Thyroid gland (tissue), 4 donors: Measurements from ENCODE around the gene PPP5C. TPM values are rescaled to one million over a fixed set of nuclear protein-coding genes. Genes with fewer than 3 reads are reported as not detected.

ENCODE experiments used
- DNase-seq, 2 donors: peaks; one replicate each; pipeline ENCODE4 v3.0.0-alpha.2; 2019
- H3K27ac ChIP-seq, 3 donors: fragments of 200-600 bp; sonication (generic); 1 replicate in 2 of 3; 2 replicates in 1 of 3; pipeline ENCODE4 v1.5.1; 2016 to 2019; ENCODE audit warnings: mild to moderate bottlenecking in 1 of 3, moderate library complexity in 1 of 3
- H3K27me3 ChIP-seq: fragments of 200-600 bp; sonication (generic); one replicate; pipeline ENCODE4 v1.5.1; 2019
- H3K36me3 ChIP-seq, 2 donors: fragments of 200-600 bp; sonication (generic); one replicate each; pipeline ENCODE4 v1.5.1; 2016 to 2019
- H3K4me1 ChIP-seq, 2 donors: fragments of 200-600 bp; sonication (generic); one replicate each; pipeline ENCODE4 v1.5.1; 2017 to 2019
- H3K4me3 ChIP-seq, 3 donors: fragments of 200-600 bp; sonication (generic); replicated peaks in 1 of 3; 1 replicate in 2 of 3; 2 replicates in 1 of 3; pipeline ENCODE4 v1.5.1; 2016; ENCODE audit warnings: mild to moderate bottlenecking in 1 of 3
- H3K9me3 ChIP-seq: fragments of 200-600 bp; sonication (generic); one replicate; pipeline ENCODE4 v1.5.1; 2017
- CTCF ChIP-seq, 6 experiments: fragments of 200-600 bp in 3 of 6; fragments of 450-650 bp in 3 of 6; sonication (generic) in 3 of 6; IDR thresholded peaks; one replicate each; pipeline ENCODE4 v1.5.1; 2016 to 2019; ENCODE audit warnings: antibody characterized with exemption in 6 of 6, mild to moderate bottlenecking in 2 of 6, inconsistent platforms in 1 of 6, moderate library complexity in 1 of 6
- POLR2A ChIP-seq, 2 donors: fragments of 450-650 bp; IDR thresholded peaks; one replicate each; pipeline ENCODE4 v1.6.1; 2017; ENCODE audit warnings: antibody characterized with exemption in 2 of 2, mild to moderate bottlenecking in 2 of 2, moderate library complexity in 1 of 2
- WGBS, 2 donors: methylation state at CpG; one replicate each; pipeline ENCODE4 v1.1.5; 2017; 5-methylcytosine and 5-hydroxymethylcytosine counted together
- intact Hi-C: fragments of 100-400 bp; cut with DNase I; formaldehyde crosslinking; loops from one replicate; pipeline ENCODE4 v1.15.1; 2023
- total RNA-seq, 4 donors: library from RNA; depleted of rRNA; stranded (reverse); fragments of >200 nt; gene quantifications; one replicate each; pipeline ENCODE4 v1.2.3, GENCODE V29; 2016

The PPP5C gene
- total RNA-seq, 4 donors from 2014 or later, result 63.3 to 112 (median 80.7) TPM

DNA sequence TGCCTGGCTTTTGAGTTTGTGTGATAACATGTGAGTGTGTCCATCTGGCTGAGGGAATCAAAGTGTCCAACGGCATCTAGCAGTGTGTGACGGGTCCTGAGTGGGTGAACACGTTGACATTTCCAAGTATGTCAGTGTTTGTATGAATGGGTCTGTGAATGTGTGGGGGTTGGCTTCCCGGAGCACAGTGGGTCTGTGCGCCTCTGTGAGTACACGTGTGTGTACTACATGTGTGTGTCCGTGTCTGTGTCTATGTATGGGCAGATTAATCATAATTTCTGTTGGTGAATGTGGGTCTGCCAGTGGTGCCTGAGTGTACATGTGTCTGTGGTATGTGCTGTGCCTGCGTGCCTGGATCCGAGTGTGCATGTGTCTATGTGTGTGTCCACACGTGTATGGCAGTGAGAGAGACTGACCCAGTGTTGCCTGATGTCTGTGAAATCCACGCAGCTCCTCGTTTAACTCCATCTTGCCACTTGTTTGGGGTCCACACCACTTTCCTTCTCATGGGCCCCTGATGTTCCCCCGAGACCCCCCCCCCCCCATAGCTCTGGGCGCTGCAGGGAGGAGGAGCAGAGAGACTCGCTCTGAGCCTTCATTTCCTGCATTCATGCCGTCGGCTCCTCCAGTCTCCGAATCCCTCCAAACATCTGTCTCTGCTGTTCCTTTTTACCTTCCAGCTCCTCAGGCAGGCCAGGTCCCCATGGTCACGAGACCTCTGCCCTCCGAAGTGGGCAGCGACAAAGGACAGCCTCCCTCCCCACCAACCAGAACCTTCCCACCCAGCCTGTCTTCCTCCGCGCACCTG lies 61.2 kb downstream of the PPP5C start:
- intact Hi-C loops, result no loop called here
- H3K27me3 ChIP-seq, result no peaks in the 10 kb centered on the region
- H3K4me3 ChIP-seq, result no peak overlapping the region
- no peaks in the 10 kb centered on the region for H3K9me3 ChIP-seq
- H3K36me3 ChIP-seq, result no peaks in the 10 kb centered on the region
- WGBS, 2 donors, result 31 to 32% methylated on average over 22 to 23 of the region's 23 CpGs
- H3K27ac ChIP-seq, result peak overlapping the region; percentile 9 to 61 (median 25)
- H3K4me1 ChIP-seq, result peaks cover 31 to 40% of the 10 kb centered on the region in 2 donors
- TF ChIP-seq CTCF (IDR thresholded peaks at IDR 0.05) (no peak), POLR2A (IDR thresholded peaks at IDR 0.05) (no peak)
- no peak for DNase-seq

GRCh38 chr19:46408664-46409039 lies 61.8 kb downstream of the PPP5C start:
- intact Hi-C loops, result no loop called here
- no peak overlapping the region for H3K4me3 ChIP-seq
- no peaks in the 10 kb centered on the region for H3K9me3 ChIP-seq
- H3K36me3 ChIP-seq, result no peaks in the 10 kb centered on the region
- H3K4me1 ChIP-seq, result peaks cover 32 to 42% of the 10 kb centered on the region in 2 donors
- no peak for TF ChIP-seq CTCF (IDR thresholded peaks at IDR 0.05)
- 0 to 8% methylated on average over 10 to 11 of the region's 11 CpGs for WGBS, 2 donors
- DNase-seq, result peak; percentile 93
- H3K27me3 ChIP-seq, result no peaks in the 10 kb centered on the region
- peak overlapping the region; percentile 9 to 61 (median 25) for H3K27ac ChIP-seq

DNA sequence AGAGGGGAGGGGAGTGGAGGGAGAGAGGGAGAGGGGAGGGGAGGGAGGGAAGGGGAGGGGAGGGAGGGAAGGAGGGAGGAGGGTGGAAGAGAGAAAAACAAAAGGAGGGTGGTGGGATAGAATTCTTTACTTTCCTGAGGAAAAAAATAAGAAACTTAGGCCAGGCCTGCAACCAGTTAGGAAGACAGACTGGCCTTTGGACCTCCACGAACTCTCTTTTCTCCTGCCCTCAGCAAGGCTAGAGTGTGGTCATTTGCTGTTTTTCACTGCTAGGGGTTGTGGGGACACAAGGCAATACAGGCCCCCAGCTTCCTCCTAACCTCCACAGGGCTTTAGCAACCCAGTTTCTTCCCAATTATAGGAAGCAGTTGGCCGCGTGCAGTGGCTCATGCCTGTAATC lies 62.3 kb downstream of the PPP5C start:
- 75 to 91% methylated on average over 3 of the region's 3 CpGs for WGBS, 2 donors
- Histone ChIP-seq H3K9me3 (no peaks in the 10 kb centered on the region), H3K4me3 (no peak overlapping the region), H3K27ac (peak overlapping the region; percentile 25 to 62 (median 61)), H3K4me1 (peaks cover 36 to 40% of the 10 kb centered on the region in 2 donors), H3K36me3 (no peaks in the 10 kb centered on the region), H3K27me3 (no peaks in the 10 kb centered on the region)
- DNase-seq, result no peak
- intact Hi-C loops, result no loop called here
- TF ChIP-seq POLR2A (IDR thresholded peaks at IDR 0.05) (no peak), CTCF (IDR thresholded peaks at IDR 0.05) (no peak)

DNA sequence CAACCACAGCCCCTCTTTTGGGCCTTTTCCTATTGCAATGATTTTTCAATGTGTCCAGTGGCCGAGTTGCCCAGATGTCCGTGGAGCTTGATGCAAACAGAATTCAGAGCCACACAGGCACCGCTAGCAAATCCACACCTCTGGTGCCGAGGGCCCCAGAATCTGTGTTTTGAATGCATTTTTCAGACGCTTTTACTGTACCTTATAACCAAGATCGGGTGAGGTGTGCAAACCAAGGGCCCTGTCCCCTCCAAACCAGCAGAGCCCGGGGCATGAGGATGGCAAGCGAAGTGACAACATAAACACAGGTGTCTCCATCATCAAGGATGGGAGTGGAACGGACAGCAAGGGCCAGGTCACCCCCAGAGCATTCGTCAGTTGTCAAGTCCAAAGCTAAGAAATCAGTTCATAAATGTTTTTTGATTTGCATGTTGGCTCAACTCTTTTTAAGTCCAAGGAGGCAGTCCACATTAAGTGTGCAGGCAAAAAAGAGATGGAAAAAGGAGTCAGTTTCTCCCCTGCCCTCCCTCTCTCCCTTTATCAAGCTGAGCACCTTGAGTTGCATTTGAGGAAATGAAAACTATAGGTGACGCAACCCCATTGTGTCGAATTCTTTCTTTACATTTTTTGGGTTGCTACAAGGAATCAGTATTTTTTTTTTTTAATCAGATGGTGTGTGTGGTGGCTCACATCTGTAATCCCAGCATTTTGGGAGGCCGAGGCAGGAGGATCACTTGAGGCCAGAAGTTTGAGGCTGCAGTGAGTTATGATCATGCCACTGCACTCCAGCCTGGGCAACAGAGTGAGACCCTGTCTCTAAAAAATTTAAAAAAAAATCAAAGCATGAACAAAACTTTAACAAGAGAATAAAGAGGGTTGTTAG lies 63.6 kb downstream of the PPP5C start:
- H3K36me3 ChIP-seq, result no peaks in the 10 kb centered on the region
- H3K27ac ChIP-seq, result no peak overlapping the region
- WGBS, 2 donors, result 80 to 83% methylated on average over 13 of the region's 13 CpGs
- no peaks in the 10 kb centered on the region for H3K9me3 ChIP-seq
- no peak for DNase-seq
- no peak overlapping the region for H3K4me3 ChIP-seq
- TF ChIP-seq POLR2A (IDR thresholded peaks at IDR 0.05), result no peak
- no peak for TF ChIP-seq CTCF (IDR thresholded peaks at IDR 0.05)
- no peaks in the 10 kb centered on the region for H3K27me3 ChIP-seq
- intact Hi-C loops, result no loop called here
- peaks cover 28 to 30% of the 10 kb centered on the region in 2 donors for H3K4me1 ChIP-seq
